NCI-H1694 (cell line): ENCODE data around the gene DYNC2LI1.
"Not testable (repeated sequence)": the region's sequence is repeated elsewhere in the genome, so short reads cannot be mapped to it uniquely, and the experiment has no call there.

Experiments used
- DNase-seq: peaks from one replicate; lab custom pipeline; 2025; lab: John Stamatoyannopoulos, UW

Gene DYNC2LI1

DNA sequence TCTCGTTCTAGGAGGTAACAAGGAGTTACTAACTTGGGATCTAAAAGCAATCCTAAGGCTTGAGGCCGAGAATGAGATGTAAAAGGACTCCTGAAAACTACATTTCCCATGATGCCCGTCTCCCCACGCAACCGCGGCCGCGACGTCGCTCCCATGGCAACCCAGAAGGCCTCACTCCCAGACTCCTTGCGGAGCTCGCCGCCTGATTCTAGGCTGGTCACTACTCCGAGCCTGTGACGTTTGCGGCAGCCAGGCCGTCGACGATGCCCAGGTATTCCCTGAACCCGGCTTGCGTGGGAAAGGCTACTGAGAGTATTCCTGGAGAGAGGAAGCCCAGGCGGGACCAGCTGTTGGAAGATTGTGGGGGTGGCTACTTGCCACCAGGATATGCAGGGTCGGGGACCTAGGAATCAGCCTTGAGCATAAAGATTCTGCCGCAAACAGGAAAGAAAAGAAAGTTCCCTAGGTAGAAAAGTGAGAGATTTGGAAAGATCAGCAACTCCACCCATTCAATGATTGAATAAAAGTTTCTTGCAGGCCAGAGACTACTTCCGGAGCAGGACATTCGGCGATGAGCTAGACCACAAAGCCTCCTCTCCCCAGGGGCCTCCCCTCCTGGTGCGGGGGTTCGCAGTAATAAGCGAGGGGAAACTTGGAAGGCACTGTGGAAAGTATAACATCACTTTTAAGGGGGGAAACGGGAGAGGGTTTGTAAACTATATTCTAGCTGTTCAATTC is at the start of gene DYNC2LI1:
DYNC2LI1 (plus strand) TSS at position 164 of the 738 bp plus-strand sequence; CDS start at position 264, 100 bp downstream.
- DNase-seq: peak; percentile 47

DNA sequence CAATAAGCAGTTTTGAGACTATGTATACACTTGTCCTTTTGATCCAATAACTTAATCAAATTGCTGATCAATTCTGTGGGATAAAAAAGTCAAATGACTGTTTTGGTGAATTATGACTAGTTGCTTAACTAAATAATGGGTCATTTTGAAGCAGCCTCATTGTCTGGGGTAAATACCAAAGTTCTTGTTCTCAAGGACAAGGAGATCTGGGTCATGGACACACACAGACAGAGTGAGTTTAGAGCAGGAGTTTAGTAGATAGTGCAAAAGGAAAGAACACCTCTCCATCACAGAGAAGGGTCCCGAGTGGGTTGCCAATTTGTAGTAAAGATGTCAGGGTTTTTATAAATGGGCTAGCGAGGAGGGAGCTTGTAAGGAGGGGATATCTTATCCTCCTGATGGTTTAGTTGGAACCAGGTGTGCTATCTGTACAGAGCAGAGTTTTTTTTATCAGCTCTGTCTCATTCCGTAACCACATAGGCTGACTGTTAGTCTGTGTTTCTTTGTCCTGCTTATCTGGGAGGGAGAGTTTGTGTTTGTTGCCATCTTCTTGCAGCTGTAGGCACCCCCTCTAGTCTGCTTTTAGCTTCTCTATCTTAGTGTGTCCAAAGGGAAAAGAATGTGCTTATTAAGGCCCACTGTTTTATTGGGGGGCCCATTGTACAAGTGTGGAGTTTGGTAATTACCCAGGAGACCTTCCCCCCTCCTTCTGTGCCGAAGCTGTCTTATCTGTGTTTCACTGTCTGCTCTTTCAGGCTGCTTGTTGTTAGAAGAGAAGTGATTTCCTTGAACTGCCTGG is 48.9 kb upstream of the DYNC2LI1 start:
- DNase-seq: no peak

DNA sequence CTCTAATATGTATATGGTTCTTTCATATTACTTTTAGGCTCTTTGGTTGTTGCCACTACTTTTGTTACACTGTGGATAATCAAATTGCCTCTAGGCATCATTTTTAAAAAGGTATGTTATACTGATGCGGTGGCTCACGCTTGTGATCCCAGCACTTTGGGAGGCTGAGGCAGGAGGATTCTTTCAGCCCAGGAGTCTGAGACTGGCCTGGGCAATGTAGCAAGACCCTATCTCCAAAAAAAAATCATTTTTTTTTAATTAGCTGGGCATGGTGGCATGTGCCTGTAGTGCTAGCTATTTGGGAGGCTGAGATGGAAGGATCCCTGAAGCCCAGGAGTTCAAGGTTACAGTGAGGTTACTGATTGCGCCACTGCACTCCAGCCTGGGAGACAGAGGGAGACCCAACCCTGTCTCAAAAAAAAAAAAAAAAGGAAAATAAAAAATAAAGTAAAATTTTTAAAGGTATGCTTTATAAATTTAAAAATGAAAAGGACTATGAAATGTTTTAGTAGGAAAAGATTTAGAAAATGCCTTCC is 48.1 kb upstream of the DYNC2LI1 start:
- DNase-seq: no peak

DNA sequence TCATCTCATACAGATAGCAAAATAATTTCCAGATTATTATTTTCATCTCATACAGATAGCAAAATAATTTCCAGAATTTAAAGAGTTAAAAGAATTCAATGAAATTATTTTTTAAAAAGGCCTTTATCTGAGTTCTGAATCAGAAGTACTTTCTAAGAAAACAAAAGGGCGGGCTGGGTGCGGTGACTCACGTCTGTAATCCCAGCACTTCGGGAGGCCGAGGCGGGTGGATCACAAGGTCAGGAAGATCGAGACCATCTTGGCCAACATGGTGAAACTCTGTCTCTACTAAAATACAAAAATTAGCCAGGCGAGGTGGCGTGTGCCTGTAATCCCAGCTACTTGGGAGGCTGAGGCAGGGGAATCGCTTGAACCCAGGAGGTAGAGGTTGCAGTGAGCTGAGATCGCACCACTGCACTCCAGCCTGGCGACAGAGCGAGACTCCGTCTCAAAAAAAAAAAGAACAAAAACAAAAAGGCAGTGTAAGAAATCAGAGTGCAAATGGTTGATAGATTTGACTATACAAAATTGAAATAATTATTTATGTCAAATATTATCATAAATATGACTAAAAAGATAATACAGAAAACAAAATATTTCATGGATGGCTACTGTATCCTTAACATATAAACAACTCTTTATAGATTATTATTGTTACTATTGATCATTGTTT is 46.7 kb upstream of the DYNC2LI1 start:
- not testable (repeated sequence) for DNase-seq

DNA sequence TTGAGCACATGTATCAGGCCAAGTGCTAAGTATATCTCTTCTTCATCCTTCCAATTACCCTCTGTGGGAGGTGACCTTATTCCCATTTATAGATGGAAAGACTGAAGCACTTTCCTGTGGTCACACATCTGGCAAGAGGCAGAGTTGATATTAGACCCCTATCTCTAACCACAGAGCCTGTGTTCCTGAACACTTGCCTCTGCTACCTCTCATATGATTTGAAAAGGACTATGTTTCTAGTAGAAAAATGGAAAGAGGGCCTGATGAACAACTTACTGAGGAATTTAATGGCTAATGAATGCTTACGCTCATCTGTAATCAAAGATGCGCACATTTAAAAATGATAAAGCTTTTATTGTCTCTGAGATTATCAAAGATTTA is 46.2 kb upstream of the DYNC2LI1 start:
- DNase-seq: no peak

DNA sequence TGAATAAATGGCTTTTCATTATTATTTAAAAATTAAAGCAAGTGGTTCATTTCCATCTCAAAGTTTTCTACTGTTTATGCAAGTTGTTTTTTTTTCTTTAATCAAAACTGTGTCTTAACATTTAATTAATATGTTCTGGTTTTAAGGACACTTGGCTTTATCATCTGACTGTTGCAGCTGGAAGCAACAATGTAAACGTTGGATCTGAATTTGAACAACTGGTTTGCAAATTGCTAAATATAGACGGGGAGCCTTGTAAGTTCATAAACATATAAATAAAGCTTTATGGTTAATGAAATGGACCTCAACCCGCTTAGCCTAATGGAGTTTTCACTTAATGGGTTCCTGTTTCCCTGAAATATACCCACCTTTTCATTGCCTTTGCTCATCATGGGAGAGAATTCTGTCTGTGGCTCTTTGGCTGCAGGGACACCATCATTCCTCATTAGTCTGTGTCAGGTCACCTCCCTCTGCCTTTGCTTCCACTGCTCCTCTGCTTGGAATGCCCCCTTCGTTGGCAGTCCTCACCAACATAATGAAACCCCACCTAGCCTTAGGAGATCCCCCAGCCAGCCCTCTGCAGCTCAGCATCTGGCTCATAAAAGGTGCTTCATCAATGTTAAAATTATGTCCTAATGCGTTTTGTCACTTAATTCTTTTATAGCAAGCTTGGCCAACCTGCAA is 44.2 kb upstream of the DYNC2LI1 start:
- no peak for DNase-seq

DNA sequence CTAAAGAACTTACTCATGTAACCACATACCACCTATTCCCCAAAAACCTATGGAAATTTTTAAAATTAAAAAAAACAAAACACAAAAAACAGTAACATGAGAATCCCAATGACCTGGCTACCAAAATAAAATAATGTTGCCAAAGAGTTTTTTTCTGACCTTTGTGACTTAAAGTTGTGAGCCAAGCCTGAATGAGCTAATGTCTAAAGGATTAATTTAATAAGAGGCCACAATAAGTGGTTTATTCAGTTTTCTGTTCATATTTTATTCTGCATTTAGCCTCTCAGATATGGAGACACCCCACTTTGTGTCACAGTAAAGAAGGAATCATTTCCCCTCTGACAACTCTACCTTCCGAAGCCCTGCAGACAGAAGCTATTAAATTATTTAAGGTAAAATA is 42.6 kb upstream of the DYNC2LI1 start:
- no peak for DNase-seq

DNA sequence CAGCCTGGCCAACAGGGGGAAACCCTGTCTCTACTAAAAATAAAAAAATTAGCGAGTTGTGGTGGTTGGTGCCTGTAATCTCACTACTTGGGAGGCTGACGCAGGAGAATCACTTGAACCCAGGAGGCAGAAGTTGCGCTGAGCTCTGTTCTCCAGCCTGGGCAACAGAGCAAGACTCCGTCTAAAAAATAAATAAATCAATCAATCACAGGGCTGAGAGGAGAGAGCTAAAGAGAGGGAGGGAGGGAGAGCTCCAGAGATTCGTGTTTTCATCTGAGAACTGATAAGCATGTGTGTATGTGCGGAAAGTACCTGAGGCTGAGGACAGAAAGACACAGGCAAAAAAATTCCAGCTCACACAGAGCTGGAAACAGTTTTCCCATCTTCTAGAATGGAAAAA is 37.2 kb upstream of the DYNC2LI1 start:
- DNase-seq: no peak

DNA sequence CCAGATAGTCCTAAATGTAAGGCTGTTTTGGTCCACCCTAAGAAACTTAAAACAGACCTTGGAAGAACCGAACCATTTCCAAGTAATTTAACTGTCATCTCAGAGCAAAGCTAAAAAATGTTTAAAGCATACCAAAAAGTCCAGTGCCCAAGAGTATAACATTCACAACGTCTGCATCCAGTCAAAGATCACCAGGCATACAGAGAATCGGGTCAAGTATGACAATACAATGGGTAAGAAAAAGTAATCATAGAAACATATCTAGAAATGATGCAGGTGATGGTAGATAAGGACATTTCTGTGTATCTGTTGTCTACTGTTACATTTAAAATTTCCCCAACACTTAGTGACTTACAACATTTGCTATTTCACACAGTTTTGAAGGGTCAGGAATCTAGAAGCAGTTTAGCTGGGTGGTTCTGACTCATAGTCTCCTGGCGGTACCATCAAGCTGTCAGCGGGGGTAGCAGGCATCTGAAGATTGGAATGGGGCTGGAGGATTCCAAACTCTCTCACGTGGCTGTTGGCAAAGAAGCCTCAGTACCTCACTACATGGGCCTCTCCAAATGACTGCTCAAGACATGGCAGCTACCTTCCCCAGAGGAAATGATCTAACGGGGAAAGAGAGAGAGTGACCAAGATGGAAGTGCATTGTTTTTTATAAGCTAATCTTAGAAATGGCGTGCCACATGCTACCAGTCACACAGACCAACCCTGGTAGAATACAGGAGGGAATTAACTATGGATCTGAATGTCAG is 36.6 kb upstream of the DYNC2LI1 start:
- DNase-seq: no peak

DNA sequence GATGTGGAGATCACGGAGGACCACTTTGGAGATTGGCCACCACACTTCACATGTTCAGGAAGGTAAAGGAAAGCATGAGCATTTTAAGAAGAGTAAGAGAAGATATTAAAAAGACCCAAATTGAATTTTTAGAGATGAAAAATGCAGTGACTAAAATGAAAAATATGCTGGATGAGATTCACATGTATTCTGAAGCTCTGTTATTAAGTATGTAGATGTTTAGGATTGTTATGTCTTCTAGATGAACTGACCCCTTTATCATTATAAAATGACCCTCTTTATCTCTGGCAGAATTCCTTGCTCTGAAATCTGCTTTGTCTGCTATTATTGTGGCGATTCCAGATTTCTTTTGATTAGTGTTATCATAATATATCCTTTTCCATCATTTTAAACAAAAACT is 36.0 kb upstream of the DYNC2LI1 start:
- no peak for DNase-seq

DNA sequence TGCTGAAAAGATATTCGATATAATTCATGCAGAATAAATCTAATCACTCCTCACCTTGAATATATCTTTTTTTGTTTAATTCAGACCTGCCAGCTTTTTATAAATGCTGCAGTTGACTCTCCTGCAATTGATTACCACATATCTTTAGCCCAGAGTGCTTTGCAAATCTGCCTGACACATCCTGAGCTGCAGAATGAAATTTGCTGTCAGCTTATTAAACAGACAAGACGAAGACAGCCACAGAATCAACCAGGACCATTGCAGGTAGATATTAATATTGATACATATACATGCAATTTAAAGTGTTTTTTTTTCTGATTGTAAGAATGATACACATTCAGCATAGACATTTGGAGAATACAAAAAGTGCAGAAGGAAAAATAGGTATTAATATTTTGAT is 35.6 kb upstream of the DYNC2LI1 start:
- DNase-seq: no peak

DNA sequence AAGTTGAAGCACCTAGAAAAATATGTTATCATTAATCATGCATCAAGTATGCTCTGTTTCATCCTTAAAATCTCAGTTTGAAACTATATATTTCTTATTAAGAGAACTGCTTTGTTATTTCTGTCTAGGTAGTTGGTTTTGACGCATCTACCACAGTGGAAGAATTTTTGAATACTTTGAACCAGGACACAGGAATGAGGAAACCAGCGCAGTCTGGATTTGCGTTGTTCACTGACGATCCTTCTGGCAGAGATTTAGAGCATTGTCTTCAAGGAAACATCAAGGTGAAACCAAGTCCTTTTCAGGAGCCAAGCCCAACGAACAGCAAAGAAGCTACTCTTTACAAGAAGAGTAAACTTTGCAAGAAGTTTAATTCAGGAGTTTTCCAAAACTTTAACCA is 30.1 kb upstream of the DYNC2LI1 start:
- no peak for DNase-seq

DNA sequence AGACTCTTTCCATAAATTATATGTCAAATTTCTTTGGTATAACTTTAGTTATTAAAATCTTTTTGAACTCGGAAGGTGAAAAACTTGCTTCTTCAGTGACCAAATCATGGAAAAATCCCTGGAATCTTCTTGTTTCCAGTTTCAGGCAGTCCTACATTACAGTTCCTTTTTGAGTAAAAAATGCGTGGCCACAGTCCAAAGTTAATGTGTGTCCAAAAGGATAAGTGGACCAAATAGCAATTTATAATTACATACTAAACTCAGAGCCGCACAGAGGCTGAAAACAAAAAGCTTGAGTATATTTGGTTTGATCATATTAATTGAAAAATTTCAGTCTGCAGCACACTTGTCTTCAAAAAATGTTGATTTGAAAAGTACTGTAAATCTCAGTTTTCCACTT is 28.4 kb upstream of the DYNC2LI1 start:
- no peak for DNase-seq

DNA sequence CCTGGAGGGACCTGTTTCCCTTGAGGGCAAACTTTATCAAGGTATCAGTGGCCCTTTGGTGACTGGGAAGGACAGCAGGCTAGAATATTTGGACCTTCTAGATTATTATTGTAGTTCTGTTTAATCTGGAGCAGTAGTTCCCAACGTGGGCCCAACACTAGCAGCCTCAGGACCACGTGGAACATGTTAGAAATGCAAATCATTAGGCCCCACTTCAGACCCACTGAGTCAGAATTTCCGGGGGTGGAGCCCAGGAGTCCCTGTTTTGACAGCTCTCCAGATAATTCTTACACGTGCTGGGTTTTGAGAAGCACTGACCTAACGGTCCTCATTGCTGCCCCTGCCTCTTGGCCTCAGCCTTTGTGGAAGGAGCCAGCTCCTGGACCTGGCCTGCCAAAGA is 25.5 kb upstream of the DYNC2LI1 start:
- no peak for DNase-seq

DNA sequence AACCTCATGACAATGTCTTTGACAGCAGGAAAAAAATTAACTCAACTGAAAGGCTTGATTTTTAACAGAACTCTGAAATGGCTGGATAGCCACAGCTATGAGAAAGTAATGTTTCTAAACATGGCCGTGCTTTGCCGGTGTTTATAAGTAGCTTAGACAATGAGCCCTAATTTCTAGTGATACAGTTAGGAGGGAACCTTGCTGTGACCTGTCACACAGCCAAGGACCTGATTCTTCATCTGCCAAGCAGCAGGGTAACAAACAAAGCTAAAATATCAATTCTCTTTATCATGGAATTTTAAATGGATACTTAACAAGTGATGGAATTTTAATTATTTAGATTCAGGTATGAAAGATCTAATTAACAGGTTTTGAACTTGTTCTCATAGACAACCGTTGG is 24.3 kb upstream of the DYNC2LI1 start:
- no peak for DNase-seq

DNA sequence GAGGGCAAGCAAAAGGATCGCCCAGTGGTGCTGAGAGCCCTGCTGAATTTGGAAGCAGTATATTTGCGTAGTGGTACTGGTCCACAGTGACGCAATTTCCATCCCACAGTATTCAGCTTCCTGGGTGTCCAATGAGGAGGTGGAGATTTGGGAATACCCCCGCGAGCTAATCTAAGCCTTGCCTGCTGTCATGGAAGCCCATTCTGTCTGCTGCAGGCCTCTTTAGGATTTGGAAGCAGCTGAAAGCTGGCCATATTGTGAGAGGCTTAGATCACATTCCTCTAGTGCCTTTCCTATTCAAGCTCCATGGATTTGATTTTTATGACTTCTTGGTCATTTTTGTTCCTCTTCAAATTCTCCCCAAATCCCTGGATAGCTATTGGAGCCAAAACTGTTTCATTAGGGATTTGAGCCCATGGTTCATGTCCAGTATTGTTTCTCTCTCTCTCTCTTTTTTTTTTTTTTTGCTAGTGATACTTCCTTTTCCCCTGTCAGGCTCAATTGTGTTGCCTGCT is 22.3 kb upstream of the DYNC2LI1 start:
- no peak for DNase-seq

DNA sequence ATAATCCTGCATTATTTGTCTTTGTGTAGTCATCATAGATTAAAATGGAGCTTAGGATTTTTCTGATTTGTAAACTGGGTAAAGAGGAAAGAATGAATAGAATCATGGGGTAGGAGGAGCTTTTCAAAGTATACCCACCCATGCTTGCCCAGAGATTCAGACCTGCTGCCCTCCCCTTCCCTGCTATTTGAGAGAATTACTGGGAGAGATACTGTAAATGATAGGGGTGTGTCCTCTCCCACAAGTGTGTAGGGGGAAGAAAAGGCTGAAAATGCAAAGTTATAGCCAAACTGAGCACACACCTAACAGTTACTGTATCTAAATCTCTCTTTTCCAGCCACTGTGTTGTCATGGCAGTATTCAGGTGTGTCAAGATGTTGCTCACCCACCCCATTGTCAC is 21.5 kb upstream of the DYNC2LI1 start:
- no peak for DNase-seq

DNA sequence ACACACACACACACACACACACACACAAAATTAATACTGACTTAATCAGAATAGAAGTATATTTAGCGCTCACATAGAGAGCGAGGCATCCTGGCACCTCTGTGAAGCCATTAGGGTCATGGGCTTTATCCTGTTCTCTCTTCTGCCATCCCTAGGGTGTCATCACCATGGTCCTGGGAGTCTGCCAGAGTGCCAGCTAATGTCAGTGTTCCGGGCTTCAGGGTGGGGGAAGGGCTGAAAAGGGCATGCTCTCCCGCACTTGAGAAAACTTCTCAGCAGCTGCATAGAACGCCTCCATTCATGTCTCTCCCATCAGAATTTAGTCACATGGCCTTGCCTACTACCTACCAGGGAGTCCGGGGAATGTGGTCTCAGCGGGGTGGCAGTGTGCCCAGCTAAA is 19.7 kb upstream of the DYNC2LI1 start:
- no peak for DNase-seq

DNA sequence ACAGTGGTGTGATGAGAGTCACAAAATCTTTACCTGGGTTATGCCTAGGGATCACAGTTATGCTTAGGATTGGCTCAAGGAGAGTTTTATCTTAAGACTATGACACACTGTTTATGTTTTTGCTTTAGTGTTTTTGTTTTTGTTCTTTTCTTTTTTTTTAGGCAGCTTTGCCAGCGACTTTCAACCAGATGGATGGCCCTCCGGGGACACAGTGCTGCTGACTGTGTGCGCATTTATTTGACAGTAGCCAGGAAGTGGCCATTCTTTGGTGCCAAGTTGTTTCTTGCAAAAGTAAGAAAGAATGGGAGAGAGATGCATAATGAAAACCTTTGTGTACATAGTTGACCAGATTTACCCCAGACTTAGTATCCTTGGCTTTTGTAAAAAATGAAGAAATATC is 15.1 kb upstream of the DYNC2LI1 start:
- no peak for DNase-seq

DNA sequence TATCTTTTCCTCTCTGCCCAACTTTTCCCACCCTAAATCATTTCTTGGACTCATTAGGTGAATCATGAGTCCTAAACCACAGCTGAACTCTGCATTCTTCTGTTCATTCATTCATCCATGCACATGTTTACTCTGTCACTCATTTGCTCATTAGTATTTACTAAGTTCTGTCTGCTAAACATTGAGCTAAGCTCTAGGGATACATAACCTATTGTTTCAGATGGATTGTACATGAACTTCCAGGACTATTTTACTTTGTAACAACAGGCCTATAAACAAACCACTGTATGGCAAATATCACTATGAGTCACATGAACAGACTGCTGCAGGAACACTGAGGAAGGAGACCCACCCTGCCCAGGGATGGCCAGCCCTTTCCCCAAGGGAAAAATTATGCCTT is 14.6 kb upstream of the DYNC2LI1 start:
- DNase-seq: no peak

DNA sequence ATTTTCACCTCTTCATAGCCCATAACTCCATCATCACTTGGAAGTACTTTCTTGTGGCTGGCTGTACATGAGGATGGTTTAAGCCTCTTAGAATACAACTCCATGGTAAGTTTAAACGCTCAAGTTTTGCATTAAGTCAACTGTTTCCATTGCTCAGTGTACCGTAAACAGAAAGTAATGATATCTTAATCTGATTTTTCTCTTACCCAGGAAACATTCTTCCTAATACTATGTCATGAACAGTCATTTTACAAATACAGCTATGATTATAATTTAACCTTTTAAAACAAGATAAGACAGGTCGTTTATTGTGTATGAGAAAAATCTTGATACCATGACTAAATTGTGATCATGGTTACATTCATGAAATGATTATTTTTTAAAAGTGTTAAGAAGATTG is 11.6 kb upstream of the DYNC2LI1 start:
- no peak for DNase-seq
